ENCODE data around the gene TMEM132C.
"Not testable (repeated sequence)": the region's sequence is repeated elsewhere in the genome, so short reads cannot be mapped to it uniquely, and the experiment has no call there.

TMEM132C gene

DNA sequence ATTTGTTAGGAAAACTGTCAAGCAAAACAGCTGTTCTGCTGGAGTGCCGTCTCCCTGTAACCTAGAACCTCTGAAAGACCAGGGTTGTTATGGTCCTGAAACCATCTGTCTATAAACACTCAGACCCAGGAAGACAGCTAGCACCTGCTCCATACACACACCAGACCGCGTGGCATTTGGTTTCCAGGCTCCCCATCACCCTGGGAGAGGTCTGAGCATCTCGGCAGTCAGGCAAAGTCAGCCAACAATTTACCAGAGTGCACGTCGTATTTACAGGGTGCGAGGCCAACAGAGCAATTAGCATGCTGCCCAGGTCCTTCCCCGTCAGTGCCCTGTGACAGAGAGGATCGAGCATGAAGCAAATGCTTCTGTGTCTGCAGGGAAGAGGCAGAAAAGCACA is 284.3 kb downstream of the TMEM132C start:
- DNase-seq (ENCODE audit: low read depth in 3 of 3, low spot score in 1 of 3): no peak

DNA sequence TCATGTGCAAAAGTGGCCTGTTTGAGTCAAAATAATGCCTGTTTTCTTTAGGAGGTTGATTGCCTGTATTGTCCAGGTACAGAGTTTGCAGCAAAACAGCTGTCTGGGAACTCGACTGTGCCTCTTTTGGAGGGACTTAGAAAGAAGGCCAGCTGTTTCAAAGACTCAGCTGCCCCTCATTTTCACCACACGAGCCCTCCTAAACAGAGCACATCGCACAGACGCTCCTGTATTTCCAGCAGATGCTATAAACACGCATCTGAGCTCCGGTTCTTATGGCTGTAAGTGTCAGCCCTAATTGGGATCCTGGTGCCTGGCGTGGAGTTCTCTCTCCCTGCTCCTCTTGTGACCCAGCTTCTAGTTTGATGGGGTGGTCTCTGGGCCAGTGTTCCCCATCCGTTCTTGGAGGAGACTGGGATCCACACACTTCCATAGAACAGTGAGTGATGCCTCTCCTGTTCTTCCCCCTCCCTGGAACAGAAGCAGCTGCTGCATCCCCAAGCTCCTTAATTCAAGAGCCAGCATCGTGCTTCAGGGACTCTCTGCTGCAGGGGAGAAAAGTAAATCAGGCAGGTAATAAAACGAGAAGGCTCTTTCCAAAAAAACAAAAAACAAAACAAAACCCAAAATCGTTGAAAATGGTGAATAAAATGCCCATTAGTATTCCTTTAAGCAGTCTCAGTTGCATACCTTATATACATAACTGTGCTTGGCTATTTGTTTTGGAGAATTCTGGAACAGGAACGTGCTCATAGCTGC is 287.8 kb downstream of the TMEM132C start:
- DNase-seq (ENCODE audit: low read depth in 3 of 3, low spot score in 1 of 3): no peak

DNA sequence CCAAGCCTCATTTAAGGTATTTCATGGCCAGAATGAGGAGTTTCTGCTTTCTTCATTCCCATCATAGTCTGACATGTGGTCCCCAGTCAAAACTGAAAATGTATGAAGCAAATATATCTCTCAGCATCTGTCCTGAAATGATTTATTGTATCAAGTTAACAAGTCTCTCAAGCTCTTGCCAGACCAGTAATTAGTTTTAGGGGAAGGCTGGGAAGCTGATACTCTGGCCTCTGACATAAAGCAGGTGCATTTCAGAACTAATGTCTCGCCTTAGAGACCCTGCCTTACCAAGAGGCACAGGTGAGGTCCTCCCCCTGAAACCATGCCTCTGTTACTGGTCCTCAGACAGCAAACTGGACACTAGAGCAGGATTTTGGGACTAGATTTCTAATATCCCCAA is 290.3 kb downstream of the TMEM132C start:
- DNase-seq (ENCODE audit: low read depth in 3 of 3, low spot score in 1 of 3): no peak

DNA sequence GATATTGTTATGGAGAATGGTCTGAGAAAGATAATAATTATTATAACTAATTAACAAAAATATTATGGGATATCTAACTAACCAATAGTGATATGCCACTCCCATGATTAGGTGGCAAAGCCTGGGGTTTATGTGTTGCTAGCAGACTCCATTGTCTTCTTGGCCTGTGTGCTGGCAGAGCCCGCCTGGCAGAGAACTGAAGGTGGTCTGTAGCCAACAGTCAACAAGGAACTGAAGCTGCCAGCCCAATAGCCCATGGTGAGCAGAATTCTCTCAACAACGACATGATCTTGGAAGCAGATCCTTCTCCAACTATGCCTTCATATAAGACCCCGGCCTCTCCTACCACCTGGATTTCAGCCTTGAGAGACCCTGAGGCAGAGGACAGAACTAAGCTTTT is 298.0 kb downstream of the TMEM132C start:
- DNase-seq (ENCODE audit: low read depth in 3 of 3, low spot score in 1 of 3): no peak

DNA sequence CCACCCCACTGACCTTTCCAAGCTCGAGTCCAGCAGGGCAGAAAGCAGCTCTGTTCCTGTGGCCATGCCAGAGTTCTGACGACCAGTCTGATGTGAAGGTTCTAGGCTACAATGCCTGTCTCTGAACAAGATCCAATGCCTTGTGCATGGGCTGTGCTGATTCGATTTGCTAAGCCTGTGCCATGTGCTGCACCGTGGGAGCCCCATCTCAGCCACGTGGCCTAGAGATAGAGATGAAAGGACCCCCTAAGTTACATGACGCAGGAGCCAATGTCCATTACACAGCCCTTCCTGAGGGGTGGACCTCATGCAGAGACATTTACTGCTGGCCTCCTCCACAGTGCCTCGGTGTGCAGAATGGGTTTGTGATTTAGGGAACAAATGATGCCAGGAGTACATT is 300.8 kb downstream of the TMEM132C start:
- DNase-seq (ENCODE audit: low read depth in 3 of 3, low spot score in 1 of 3): no peak

DNA sequence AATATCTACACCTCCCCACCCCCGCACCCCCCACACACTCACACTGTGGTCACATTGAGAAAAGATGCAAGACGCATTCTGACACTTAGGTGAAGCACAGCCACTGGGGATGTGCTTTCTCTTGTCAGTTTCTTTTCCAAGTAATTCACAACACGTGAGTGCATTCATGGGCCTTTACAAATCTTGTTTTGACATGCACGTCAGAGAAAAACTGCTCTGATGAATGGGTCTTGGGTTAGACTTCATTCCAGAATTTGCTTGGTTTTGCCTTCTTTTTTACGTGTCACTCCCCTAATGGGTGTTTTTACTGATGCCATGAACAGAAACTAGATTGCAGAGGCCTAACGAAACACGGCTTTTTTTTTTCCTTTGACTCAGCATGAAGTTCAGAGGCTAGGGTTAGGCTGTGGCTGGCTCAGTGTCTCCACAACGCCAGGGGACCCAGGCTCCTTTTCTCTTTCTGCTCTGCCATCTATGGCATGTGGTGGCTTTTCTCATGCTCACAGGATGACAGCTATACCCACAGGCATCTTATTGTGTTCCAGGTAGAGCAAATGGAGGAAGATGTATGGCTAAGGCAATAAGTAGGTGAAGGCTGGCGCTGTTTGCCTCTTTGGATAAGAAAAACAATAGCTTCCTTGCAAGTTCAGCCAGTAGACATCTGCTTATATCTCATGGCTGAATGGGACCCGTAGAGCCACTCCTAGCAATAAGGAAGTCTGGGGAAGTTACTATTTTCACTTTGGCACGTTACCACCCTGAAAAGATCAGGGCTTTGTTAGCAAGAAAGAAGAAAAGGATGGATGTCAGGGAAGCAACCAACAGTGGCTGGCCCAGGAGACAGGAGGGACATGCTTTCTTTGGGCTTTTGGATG is 303.5 kb downstream of the TMEM132C start:
- no peak for DNase-seq (ENCODE audit: low read depth in 3 of 3, low spot score in 1 of 3)

DNA sequence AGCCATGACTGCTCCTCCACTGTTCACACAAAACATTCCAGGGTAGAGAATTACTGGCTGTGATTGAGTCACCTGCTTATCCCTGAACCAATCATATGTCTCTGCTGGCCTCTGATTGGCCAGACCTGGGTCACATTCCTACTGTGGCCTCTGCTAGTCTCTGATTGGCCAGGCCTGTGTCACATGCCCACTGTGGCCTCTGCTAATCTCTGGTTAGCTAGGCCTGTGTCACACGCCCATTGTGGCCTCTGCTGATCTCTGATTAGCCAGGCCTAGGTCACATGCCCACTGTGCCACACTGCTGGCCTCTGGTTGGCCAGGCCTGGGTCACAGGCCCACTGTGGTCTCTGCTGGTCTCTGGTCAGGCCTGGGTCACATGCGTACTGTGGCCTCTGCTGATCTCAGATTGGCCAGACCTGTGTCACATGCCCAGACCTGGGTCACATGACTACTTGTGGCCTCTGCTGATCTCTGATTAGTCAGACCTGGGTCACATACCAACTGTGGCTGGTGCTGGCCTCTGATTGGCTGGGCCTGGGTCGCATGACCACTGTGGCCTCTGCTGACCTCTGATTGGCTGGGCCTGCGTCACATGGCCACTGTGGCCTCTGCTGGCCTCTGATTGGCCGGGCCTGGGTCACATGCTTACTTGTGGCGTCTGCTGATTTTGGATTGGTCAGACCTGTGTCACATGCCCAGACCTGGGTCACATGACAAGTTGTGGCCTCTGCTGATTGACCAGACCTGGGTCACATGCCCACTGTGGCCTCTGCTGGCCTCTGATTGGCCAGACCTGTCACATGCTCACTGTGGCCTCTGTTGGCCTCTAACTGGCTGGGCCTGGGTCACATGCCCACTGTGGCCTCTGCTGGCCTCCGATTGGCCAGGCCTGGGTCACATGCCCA is 305.2 kb downstream of the TMEM132C start:
- no peak for DNase-seq (ENCODE audit: low read depth in 3 of 3, low spot score in 1 of 3)

DNA sequence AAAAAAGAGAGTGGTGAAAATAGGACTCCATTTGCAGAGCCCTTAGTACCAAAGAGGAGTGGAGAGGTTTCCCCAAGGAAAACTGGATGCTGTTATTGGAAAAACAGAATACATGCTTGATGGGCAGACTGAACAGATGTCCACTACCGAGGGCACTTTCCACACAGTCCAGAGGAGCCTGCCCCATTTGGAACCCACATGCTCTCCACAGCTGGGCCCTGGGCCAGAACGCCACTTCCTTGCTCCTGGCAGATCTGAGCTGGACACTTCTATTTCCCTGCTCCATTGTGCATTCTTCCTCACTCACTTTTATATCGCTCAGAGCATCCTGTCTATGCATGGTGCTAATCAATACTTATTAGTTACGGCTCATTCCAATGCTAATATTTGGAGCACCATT is 306.9 kb downstream of the TMEM132C start:
- DNase-seq (ENCODE audit: low read depth in 3 of 3, low spot score in 1 of 3): no peak

DNA sequence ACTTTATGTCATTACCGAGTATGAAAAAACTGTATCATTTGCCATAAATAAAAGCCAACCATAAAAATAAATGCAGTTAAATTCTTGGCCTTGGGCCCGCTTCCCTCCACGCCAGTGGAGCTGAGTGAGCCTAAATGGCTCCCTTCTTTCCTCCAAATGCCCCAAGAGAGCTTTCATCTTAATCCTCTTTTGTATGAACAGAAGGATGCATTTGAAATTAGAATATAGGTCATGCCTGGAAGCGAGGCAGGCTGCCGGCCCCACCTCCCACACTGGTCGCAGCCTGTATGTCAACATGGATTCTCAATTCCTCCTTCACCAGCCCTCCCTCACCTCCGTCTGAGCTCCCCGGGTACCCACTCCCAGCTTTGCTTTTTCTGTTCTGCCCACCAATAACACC is 311.1 kb downstream of the TMEM132C start:
- no peak for DNase-seq (ENCODE audit: low read depth in 3 of 3, low spot score in 1 of 3)

DNA sequence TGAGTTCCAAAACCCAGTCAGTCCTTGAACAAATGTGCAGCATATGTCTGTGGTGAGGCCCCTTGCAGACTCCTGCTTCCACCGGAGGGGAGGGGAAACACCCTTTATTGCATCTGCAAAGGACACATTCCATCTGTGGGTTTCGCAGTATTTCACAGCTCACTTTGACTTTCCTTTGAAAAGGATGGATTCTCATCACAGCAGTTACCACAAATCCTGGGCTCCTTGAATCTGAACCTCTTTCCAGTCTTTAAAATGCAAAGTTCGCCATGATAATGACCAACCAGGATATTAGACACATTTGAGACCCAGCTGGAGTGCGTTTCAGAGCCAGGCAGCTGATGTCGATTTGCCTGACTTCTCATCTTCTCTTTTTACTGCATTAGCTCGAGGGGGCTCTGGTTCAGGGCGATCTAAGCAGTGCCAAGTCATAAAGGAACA is 314.4 kb downstream of the TMEM132C start:
- DNase-seq (ENCODE audit: low read depth in 3 of 3, low spot score in 1 of 3): no peak

DNA sequence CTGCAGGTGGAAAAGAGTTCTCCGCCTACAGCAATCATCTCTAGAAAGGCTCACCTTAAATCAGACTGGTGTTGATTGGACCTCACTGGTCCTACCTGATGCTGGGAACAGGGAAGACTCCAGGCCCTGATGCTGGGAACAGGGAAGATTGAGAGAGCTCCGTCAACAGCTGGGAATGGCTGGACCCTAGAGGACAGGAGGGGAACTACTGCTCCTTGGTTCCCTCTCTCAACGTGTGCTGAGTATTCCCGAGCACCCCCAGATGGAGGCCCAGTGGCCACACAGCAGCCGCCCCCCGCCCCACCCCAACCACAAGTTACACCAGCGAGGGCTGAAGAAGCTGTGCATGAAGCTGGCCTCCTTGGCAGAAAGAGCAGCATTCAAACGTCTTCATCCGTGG is 316.5 kb downstream of the TMEM132C start:
- DNase-seq (ENCODE audit: low read depth in 3 of 3, low spot score in 1 of 3): no peak

DNA sequence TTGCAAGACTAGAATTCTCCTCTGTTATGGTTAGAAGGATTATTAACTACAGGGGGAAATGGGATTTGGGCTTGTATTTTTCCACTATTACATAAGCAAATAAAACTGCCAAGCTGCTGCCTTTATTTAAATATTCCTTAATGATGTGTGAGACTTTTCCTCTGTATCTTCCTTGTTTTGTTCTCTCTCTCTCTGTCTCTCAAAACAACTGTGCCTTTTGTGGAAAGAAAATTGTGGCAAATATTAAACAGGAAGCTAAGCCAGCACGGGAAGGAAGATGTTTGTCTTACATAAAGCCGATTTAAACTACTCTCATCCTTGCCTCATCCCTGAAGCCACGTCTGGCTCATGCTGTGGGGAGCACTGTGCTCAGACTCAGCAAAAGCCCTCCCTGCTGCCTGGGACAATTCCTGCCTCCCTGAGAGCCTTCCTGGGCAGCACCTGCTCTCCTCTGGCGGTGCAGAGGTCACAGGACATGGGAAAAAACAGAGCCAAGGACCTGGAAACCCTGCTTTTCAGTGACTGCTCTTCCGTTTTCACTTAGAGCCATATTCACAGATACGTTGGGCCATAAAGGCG is 319.6 kb downstream of the TMEM132C start:
- DNase-seq (ENCODE audit: low read depth in 3 of 3, low spot score in 1 of 3): no peak

DNA sequence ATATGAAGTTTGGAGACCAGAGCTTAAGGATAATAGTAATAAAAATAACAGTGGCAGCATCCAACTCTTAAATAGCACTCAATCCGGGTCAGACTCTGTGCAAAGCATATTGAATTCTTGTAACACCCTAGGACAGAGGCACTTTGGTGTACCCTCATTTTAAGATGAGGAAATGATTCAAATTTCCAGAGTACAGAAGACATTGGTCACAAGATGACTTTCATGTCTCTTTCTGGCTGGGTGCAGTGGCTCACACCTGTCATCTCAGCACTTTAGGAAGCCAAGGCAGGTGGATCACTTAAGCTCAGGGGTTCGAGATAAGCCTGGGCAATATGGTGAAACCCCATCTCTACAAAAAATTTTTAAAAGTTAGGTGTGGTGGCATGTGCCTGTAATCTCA is 320.9 kb downstream of the TMEM132C start:
- DNase-seq (ENCODE audit: low read depth in 3 of 3, low spot score in 1 of 3): no peak

DNA sequence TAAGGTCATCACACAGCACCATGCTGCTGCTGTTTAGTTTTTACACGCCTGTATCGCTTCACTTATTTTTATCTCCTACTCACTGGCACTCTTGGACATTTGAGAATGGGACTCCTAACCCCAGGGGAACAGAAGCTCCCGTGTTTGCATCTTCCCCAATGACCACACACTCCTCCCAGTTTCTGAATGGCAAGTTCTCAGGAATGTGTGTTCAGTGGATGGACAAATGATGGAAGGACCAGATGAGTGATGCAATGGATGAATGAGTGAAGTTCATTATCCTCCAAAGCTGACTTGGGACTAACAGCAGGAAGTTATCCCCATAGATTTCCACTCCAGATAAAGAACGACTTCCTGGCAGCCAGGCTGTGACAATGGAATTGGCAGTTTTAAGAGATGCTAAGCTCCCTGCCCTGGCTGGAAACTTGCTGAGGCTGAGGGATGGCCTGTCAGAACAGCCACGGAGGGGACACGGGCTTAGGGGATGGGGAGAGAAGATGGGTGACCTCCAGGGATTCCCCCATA is 325.3 kb downstream of the TMEM132C start:
- no peak for DNase-seq (ENCODE audit: low read depth in 3 of 3, low spot score in 1 of 3)

DNA sequence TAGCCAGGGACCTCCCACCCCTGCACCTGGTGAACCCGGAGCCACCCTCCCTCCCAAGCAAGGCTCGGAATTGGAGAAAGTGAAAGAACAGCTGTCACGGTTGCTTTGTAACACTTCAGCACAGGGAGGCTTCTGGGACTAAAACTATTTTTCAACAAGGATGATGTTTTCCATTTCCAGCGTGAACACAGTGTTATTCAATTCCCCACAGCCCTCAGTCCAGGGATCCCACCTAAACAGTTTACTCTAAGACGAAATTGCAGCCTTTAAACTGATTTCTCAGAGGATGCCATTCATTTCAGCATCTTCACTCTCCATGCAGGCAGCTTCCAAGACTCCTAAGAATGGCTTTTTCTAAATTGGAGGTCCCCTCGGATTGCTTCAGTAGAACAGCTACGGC is 327.6 kb downstream of the TMEM132C start:
- DNase-seq (ENCODE audit: low read depth in 3 of 3, low spot score in 1 of 3): no peak

DNA sequence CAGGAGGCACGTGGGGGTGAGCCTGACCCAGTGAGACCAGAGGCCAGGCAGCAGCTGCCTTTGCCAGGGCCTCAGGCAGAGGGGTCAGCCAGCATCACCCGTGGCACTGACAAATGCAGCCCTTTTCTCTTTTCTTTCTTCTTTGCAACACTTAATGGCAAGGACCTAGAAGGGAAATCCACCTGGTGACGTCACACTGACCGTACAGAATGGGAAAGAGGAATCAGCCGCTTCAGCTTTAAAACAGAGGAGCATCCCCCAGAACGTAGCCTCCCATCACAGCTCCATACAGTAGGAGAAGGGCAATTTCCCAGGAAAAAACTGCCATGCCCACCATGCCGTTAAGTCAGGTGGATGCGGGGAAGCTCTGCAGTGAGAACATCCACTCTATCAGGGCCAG is 328.6 kb downstream of the TMEM132C start:
- DNase-seq (ENCODE audit: low read depth in 3 of 3, low spot score in 1 of 3): no peak

DNA sequence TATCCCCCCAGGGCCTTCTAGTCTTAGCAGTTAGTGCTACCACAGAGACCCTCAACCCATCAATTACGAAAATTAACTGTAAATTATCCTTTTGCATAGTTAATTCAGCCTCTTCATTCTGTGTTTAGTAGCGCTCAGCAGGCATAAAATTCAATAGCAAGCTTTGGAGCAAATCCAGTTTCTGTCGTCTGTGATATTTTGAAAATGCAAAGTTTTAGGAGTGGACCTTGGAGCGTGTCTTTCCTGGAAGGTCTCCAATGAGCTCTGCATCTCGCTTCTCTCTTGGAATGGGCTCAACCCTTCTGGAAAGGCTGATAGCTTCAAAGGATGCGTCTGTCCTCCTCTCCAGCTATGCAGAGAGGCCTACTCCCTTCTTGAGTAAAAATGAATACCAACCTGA is 333.9 kb downstream of the TMEM132C start:
- no peak for DNase-seq (ENCODE audit: low read depth in 3 of 3, low spot score in 1 of 3)

DNA sequence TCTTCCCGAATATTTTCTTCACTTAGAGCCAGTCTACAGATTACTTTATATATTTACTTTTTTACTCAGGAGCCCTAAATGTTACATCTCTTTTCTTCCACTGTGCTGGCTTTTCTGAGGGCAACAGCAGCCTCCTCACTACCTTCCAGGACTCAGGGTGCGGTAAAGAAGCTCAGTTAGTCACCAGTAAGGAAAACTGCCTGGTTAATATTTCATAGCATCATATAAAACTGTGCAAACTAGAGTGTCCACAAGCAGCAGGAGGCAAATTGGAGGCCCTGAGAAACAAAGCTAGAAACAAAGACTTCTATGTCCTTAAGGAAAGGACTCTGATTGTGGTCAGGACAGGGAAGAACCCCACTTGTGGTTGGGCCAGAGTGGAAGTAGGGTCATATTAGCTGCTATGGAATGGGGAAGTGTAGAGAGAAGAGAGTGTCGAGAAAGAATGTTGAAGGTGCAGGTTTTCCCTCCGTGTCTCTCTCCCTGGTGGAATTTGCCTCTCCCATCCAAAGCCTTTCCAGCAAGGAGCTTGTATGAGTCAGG is 336.7 kb downstream of the TMEM132C start:
- no peak for DNase-seq (ENCODE audit: low read depth in 3 of 3, low spot score in 1 of 3)

DNA sequence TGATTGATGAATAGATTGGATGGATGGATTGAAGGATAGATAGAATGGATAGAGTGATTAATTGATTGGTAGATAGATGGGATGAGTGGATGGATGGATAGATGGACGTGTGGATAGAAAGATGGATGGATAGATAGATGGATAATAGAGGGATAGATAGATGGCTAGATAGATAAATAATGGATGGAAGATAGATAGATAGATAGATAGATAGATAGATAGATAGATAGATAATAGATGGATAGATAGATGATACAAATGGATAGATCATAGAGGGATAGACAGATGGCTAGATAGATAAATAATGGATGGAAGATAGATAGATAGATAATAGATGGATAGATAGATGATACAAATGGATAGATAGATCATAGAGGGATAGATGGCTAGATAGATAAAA is 337.2 kb downstream of the TMEM132C start:
- DNase-seq (ENCODE audit: low read depth in 3 of 3, low spot score in 1 of 3): not testable (repeated sequence)

DNA sequence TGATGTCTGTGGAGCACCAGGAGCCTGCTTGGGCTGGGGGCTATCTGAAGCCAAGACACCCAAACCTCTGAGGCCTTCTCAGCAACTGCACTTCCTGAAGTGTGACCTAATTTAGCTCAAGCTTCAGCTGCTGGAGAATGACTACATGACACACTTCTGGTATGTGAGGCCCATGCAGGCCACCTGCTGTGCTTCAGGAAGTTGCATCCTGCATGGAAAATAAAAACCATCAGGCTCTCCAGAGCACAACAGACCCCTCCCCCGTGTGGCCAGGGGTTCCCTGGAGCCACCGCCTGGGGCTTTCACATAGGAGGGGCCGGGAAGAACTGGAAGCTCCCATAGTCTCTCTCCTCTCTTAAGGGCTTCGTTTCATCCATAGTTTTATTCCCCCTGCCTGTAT is 339.1 kb downstream of the TMEM132C start:
- DNase-seq (ENCODE audit: low read depth in 3 of 3, low spot score in 1 of 3): no peak

DNA sequence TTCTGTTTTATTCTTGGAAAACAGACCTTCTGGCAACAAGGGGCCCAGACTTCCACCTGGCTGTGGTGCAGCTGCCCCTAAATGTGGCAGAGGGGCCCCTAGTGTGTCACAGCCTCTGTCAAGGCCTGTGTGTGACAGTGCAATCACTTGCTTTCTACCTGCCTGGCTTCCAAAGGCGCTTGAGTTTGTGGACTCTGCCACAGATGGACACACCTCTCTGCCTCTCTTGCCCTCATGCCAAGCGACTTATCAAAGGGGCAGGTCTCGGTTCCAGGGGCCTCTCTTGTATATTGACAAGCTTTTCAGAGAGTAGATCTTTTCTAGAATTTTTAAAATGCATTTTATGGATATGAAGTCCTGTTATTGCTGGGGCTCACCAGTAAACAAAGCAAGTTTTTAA is 339.6 kb downstream of the TMEM132C start:
- DNase-seq (ENCODE audit: low read depth in 3 of 3, low spot score in 1 of 3): no peak

All from stimulated activated CD4-positive, alpha-beta T cell treated with anti-CD3 and anti-CD28 coated beads, TNF-alpha, amount 100 ng/mL, for 1 hour (primary cell).